HT-29 (cell line): ENCODE data around the gene SPATA32. TPM values are rescaled to one million over a fixed set of nuclear protein-coding genes. Genes with fewer than 3 reads are reported as not detected.
A peak's percentile ranks its signal among the peaks of the same experiment; 100 is the strongest.

Experiments
- DNase-seq: peaks from one replicate; pipeline ENCODE4 v3.0.0-alpha.2; 2015; ENCODE audit warnings: low spot score
- total RNA-seq: library from RNA; depleted of rRNA; stranded (reverse); fragments of >200 nt; shearing (Covaris generic); gene quantifications from 2 replicates; pipeline ENCODE4 v1.2.3, GENCODE V29; 2014

SPATA32 gene
- total RNA-seq, 1 experiment from 2014 or later = not detected

DNA sequence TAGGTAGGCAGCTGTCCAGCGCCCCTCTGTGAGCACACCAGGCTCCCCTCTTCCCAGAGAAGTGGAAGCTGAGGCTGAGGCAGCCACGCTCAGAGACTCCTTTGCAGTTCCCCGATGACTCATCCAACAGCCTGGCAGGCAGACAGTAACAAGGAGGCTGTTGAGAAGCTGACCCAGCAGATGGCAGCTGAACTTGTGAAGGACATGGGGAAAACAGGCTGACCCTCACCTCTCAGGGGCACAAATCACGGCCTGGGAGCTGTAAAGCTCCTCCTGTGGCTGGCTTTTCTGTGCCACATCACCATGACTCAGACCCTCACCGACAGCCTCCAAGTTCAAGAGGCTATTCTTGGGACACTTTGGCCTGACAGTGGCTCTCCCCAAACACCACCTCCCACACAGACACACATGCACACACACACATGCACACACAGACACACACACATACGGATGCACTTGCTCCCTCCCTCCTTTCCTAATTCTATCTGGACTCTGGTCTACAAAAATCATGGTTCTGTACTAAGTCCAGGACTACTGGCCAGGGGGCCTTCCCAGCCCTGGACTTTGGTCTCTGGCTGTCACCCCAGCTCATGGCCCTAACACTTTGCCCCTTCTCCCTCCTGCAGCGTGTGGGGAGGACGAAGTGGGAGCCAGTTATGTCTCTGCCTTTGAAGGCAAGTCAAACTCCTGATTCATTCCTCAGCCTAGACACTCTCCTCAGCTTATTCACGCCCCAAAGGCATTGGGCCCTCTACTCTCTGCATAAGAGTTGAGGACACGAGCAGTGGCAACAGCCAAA is 31.7 kb upstream of the SPATA32 start:
- DNase-seq = peak; percentile 74

DNA sequence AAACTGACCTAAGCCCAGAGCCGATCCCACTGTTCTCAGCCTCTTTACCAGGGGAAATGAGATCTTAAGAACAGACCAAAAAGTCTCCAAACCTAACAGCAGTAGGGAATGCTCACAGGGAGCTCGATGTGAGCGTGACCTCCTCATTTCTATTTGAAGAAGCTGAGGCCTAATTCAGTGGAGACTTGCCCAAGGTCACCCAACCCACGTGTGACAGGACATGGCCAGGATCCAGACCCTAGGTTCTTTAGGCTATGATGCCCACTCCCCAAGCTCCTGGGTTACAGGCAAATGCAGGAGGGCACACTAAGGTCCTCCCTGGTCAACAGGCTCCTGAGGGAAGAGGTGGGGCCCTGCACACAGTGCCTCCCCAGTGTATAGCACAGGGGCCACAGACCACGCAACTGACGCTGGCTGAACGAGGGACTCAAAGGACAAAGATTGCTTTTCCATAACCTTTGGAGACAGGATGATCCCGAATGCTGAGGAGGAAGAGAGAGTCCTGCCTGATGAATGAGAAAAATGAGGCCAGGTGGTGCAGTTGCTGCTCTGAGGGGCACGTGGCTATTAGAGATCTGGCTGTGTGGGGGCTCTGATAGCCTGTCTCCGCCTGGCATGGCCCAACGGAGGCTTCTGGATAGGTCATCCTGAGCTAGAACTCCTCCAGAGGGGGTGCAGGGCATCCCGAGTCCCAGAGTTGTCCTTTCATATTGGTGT is 31.0 kb upstream of the SPATA32 start:
- DNase-seq = no peak

DNA sequence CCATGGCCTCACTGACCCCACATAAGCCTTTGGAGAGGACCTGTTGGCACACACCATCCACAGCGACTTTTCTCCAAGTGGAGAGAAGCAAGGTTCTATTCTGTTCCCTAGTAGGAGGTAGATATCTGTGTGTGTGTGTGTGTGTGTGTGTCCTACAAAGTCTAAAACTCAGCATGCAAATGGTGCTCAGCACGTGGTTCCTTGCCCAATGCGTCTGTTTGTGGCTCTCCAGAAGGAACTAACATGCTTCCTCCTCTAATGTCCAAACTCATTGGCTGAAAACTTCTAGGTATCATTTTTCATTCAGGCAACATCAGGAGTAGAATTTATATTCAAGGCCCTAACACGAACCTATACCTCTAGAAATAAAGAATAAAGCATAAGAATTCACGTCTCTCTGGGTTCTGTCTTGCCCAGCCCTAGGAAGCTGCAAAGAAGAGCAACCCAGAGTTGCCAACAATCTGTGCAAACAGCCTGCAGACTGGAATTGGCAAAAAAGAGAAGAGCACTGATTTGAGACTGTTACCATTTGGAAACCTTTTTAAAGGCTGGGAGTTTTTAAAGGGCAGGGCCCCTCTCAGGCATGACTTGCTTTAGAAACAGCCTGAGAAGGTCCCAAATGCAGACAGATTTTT is 29.4 kb upstream of the SPATA32 start:
- DNase-seq = no peak

DNA sequence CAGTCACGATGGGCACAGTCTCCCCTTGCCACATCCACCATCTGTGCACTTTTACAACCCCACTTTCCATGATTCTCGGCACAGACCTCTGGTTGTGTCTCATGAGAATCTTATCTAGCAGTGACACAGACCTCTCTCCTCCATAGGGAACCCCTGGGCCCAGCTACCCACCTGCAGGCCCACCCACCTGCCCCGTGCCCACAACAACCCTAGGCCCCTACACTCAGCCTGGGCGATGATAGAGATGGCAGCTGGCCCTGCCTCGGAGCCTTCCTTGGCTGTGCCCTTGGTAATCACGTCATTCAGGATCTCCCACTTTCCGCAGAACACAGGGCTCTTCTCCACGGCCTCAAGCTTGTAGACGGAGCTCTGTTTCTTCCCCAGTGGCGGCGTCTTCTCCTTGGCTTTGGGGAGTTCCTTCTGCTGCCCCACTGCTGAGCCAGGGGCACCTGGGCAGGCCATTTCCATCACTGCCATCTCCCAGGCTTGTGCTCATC is 28.4 kb upstream of the SPATA32 start:
- no peak for DNase-seq

DNA sequence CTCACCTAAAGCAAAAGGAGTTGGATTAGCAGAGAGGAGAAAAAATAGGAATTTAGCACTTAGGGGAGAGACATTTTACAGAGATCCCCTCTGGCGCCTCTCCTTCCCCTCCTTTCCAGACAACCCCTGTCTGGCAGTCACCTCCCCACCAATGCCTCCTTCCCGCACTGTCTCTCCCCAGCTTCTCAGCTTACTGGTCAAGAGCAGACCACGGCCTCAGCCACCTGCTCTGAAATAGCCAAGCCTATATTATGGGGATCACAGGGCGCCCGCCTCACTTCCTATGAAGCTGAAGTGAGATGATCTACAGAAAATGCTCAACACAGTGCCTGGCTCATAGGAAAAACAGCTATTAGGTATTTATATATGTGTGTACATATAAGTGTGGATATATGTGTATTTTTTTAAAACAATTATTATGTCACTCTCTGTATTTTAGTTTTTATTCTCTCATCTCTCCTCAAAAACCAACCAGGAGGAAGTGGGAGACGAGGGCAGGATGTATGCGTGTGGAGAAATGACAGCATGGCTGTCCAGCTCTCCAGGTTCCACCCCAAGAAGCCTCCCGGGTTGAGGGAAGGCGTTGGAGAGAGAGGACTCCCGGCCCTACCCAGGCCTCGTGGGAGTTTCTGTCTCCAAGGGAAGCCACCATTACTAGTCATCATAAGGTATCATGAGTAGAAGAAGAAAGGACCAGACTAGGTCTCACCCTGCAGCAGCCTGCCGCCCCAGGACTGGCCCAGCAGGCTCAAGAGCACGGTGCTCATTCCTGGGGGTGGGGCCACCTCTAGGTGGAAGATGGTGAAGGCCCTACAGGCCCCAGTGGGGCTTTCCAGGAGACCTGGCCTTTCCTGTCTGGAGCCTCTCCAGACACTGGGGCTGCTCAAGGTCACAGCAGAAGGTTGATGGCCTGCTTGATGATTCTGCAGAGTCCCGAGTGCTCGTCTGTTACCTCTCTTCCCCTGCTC is 27.7 kb upstream of the SPATA32 start:
- DNase-seq = no peak

DNA sequence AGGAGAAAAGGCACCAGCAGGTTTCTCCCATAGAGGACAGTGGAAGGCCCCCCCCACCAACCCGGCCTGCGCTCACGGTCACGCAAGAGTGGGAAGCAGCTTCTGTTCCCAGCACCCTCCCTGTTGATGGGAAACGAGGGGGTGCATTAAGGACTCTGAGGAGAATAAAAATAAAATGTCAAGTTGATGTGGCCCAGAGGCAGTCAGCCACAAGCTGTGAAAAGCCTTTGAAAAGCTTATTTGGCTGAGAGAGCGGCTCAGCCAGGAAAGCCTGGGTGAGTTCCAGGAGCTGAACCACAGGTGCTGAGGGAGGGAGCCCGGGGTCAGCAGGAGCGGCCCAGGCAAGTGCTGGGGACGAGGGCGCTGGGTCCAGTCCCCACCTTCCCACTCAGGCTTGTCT is 26.9 kb upstream of the SPATA32 start:
- DNase-seq = no peak

DNA sequence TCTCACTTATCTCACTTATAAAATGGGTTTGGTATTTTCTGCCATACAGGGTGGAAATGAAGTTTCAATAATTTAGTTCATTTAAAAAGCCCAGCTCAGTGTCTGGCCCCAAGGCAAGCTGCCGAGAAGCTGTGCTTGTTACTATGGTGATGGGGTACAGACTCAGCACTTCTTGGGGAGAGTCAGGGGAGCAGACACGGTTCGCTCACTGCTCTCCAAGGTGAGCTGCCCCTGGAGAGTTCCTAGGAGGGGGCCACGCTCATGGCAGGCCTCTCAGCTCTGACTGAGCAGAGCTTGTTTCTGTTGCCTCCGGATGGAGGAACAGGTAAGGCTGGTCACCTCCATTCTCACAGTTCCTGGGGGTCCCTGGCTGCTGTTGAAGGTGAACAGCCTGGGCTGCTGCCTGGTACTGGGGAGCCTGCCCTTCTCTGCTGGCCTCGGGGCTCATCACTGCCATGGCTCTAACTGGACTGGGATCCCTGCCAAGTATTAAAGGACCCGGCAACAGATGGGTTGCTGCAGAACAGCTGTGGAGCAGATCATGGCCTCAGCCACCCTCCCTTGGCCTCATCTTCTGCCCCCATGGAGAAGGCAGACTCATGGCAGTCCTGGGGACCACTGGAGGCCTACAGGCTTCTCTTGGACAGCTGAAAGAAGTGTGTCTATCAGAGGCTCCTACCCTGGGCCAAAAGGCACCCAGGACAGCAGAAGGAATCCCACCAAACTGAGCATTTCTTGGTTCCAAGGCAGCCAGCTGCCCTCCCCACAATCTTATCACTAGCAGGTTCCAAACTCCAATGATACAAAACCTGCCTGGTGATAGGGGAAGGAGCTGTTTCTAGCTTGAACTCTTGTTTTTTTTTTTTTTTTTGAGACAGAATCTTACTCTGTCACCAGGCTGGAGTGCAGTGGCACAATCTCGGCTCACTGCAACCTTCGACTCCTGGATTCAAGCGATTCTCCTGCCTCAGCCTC is 25.9 kb upstream of the SPATA32 start:
- no peak for DNase-seq

DNA sequence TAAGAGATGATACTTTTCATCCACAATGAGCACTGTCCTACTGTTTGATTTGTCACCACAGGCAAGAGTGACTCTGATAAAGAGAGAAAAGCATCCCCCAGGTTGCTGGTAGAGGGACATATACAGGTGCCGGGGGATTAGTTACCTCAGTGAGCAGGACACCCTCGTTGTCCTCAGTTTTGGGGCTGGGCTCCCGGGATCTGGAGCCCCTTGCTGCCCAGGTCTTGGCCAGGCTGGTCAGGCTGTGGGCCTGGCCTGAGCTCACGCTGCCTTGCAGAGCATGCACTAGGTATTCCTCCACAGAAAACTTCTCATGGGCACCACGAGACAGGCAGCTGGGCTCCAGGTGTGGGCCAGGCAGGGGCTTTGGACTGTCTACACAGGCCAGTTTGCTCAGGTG is 24.4 kb upstream of the SPATA32 start:
- no peak for DNase-seq

DNA sequence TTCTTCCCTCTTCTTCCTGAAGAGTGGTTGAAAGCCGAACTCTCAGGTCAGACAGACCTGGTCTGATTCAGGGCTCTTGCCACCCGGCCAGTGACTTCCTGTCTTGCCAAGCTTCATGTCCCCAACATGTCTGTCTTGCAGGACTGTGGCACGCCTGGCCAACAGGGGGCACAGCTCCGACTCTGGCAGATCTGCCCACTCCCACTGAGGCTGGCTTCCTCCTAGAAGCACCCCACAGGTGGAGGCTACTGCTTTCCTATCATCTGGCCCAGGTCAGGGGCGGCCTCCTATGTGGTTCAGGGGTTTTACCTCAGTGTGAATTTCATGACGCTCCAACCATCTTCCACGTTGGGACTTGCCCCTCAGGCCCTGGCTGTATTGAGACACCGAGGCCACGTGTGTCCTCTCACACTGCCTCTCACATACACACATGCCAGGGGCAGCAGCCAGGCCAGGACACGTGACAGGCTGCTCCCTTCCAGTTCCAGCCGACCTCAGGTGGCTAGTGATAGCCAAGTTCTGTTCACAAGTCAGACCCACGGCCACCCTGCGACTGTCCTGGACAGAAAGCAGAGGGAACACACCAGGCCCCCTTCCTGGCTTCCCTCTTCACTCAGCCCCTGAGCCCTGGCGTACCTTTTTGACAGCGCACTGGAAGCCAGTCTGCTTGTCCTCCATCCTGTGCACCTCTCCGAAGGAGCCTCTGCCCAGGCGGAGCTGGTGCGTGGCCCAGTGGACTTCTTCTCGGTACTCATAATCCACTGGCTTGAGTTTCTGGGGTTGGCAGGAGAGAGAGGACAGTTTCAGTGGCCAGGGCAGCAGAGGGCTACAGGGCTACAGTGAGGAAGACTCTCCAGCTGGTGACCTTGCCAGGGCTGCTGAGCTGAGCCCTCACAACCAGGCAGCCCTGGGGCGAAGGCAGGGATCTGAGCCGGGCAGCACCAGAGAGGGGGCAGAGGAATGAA is 22.6 kb upstream of the SPATA32 start:
- no peak for DNase-seq

DNA sequence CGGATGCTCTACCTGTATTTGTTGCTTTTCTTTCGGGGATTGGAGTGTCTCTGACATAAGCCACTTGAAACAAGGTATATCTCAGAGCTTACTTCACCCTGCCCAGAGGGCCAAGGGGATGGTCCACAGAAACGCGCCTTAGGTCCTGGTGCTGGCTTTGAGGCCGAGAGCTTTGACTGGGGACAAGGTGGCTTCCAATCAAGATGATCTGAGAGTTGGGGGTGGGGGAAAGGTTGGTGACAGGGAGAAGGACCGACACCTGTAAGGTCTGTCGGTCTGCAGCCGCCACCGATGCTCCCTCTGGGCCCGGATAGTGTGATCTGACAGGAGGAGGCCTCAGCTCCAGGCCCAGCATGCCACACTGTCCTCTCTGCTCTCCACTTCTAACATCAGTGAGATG is 21.8 kb upstream of the SPATA32 start:
- DNase-seq = no peak

DNA sequence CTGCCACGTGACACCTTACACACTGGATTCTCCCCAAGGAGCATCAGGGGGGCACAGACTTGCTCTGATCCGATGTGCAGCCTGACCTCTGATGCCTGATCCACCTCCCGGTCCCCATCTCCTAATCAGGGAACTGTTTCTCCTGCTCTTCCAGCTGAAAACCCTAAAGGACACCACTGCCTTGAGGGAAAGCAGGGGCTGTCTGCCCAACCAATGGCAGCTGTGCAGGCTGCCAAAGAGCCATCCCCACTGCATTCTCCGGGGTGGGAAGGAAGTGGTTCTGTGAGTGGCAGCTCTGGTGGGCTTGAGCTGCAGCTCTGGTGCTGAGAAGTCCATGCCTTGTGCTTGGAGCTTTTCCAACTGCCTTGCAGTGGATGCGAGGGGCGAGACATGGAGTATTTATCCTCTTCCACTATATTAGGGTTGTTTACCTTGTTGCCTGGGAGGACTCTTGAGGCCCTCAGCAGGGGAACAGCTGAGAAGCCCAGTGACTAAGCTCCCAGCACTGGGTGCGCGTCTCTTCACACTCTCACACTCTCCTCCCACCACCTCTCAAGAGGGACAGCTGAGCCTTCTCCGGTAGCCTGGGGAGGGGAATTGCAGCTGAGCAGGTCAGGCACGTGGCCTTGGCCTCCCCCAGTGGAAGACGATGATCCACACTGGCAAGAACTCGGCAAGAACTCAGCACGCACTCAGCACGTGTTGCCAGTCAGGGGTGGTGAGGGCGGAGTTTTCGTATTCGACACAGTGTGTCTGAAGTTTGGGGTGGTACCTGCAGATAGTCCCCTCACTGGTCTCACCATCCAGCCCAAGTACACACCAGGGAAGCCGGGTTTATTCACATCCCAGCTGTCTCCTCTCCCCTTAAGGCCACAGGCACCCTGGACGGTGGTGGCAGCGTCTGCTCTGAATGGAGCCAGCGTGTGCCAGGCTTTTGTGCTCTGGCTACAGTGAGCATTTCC is 21.1 kb upstream of the SPATA32 start:
- no peak for DNase-seq

DNA sequence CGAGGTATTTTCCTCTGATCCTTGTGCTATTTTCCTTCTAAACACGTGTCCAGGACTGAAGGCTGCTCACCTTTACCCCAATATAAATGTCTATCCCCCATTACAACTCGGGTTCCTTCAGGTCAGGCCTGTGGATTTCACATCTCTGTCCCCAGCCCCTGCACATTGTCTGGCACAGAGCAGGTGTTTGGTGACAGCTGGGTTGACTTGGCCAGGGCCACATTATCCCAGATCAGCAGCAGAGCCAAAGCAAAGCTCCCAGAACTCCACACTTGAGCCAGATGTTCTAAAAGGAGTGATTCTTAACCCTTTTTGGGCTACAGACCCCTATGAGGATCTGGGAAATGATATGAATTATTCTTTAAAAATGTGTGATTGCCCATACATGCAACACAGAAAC is 18.0 kb upstream of the SPATA32 start:
- DNase-seq = no peak

DNA sequence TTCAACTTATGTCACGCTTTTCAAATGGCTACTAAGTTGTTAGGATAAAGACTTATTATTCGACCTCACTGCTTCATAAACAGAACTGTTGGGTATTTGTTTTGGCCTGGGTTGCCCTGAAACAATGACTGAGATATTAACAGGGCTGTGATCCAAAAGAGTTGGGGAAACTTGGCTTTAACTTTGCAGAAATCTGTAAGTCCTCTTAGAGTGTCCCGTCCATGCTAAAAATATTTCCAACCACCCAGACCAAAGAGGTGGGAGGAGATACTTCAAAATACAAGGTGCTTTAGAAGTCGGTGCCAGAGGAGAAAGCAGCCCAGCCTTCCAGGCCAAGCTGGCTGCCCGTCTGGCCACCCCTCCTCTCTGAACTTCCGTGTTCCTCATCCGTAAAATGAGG is 16.1 kb upstream of the SPATA32 start:
- no peak for DNase-seq

DNA sequence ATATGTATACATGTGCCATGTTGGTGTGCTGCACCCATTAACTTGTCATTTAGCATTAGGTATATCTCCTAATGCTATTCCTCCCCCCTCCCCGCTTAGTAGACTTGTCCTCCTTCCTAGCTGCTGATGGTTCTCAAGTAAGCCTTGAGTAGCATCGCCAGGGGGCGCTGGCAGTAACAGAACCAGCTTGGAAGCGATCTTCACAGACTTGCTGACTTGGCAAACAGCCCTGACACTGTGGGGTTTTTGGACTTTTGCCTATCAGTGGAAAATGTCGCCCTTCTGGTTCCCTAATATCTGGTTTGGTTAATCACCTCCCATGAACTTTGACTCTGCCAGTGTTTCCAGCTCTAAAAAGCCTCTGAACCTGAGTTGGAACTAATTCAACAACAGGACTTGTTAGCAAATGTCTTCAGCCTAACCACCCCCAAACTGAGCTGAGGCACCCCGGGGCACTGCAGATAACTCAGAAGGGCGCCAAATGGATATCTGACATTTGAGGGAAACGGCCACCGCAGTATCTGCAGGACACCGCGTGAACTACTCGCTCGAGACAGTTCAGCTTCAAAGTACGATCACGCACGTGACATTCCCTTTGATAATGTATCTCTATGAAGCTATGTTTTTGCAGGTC is 15.4 kb upstream of the SPATA32 start:
- DNase-seq = peak; percentile 97

DNA sequence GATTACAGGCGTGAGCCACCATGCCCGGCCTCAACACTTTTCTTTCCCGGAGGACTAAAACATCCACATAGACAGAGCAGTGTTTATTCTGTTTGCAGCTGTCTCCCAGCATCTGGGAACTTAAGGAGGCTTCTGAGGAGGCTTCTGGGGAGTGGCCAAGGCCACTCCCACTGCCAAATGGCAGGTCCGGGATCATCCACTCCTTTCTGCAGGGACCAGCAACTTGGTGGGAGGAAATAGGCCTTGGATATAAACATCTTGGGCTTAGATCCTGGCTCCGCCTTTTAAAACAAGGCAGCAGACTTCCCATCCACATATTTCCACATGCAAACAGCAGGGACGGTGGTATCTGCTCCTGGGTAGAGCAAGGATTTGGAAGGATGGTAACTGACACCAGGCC is 14.1 kb upstream of the SPATA32 start:
- no peak for DNase-seq

DNA sequence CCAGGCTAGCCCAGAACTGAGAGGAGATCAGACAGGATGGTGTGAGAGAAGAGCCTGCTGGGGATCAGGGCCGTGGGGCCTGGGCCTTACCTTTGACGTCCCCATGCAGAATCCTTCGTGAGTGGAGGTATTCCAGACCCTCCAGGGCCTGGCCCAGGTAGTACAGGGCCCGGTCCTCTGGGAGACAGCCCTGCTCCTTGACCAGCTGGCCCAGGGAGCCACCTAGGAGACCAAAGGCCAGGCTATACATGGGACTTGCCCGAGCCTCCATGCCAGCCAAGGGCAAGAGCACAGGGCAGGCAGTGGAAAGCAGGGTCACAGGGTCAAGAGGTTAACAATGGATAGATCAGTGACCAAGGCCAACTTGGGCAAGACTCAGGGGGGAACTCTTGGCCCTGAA is 12.1 kb upstream of the SPATA32 start:
- no peak for DNase-seq

DNA sequence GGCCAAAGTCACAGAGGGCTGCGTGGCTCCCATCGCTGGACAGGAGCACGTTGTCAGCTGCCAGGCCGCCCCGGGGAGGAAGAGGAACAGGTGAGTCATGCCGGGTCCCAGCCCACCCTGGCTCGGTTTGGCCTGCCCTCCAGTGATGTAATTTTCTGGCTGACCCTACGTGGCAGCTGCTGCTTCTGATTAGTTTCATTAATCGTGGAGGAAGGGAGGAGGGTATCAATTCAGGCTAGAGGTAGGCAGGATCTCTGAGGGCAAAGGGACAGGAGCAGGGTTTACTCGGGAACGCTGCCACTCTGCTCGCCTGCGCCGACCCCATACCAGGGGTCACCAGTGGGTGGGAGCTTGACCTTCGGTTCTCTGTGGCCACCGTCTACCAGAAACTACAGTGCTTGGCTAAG is 11.7 kb upstream of the SPATA32 start:
- no peak for DNase-seq
